CD8-positive, alpha-beta memory T cell (primary cell): ENCODE data around the gene RPGR. TPM values are rescaled to one million over a fixed set of nuclear protein-coding genes. Genes with fewer than 3 reads are reported as not detected.

Source experiments
- CTCF ChIA-PET: fragments of 350-600 bp; sonication (Branson Sonifier 250); formaldehyde crosslinking; loops from one replicate; lab custom pipeline; 2021; ENCODE audit warnings: antibody characterized with exemption; lab: Charles Lee
- POLR2A ChIA-PET: fragments of 350-600 bp; sonication (Branson Sonifier 250); formaldehyde crosslinking; loops from one replicate; lab custom pipeline; 2021; ENCODE audit warnings: antibody characterized with exemption; lab: Charles Lee
- DNase-seq, 5 donors: peaks; one replicate each; pipeline versions ENCODE4 v3.0.0 to v3.0.0-alpha.2; 2020 to 2022; ENCODE audit warnings: mixed read lengths in 1 of 5
- H3K27ac ChIP-seq: one replicate; pipeline ENCODE4 v1.7.0; 2013; ENCODE audit warnings: low read depth, mild to moderate bottlenecking, low read length, moderate library complexity
- H3K27me3 ChIP-seq: 2 replicates; pipeline ENCODE4 v1.7.0; 2013; ENCODE audit warnings: low read length, mild to moderate bottlenecking; ENCODE audit not compliant: insufficient read depth, poor library complexity, severe bottlenecking
- H3K36me3 ChIP-seq: 2 replicates; pipeline ENCODE4 v1.7.0; 2013; ENCODE audit warnings: mild to moderate bottlenecking, low read length, moderate library complexity; ENCODE audit not compliant: insufficient read depth
- H3K4me1 ChIP-seq: 2 replicates; pipeline ENCODE4 v1.7.0; 2013; ENCODE audit warnings: mild to moderate bottlenecking, low read length, moderate library complexity; ENCODE audit not compliant: insufficient read depth
- H3K4me3 ChIP-seq: 2 replicates; pipeline ENCODE4 v1.7.0; 2013; ENCODE audit warnings: mild to moderate bottlenecking, low read length
- H3K9me3 ChIP-seq: 2 replicates; pipeline ENCODE4 v1.7.0; 2013; ENCODE audit warnings: mild to moderate bottlenecking, low read length
- H3K27ac Mint-ChIP-seq, 8 donors: one replicate each; pipeline ENCODE4 v1.8.0; 2020 to 2021; ENCODE audit warnings: mixed read lengths in 8 of 8, mild to moderate bottlenecking in 6 of 8, inconsistent platforms in 3 of 8, moderate library complexity in 3 of 8
- H3K27me3 Mint-ChIP-seq, 2 donors: one replicate each; pipeline ENCODE4 v1.8.0; 2020 to 2021; ENCODE audit warnings: mixed read lengths in 2 of 2, mild to moderate bottlenecking in 1 of 2, moderate library complexity in 1 of 2
- H3K36me3 Mint-ChIP-seq, 3 donors: one replicate each; pipeline ENCODE4 v1.8.0; 2020 to 2021; ENCODE audit warnings: mixed read lengths in 3 of 3, inconsistent platforms in 1 of 3, mild to moderate bottlenecking in 1 of 3
- H3K4me1 Mint-ChIP-seq, 3 donors: one replicate each; pipeline ENCODE4 v1.8.0; 2020 to 2021; ENCODE audit warnings: mixed read lengths in 3 of 3, inconsistent platforms in 1 of 3, mild to moderate bottlenecking in 1 of 3
- H3K4me3 Mint-ChIP-seq, 7 donors: one replicate each; pipeline ENCODE4 v1.8.0; 2020 to 2021; ENCODE audit warnings: mixed read lengths in 7 of 7, mild to moderate bottlenecking in 6 of 7, moderate library complexity in 4 of 7, inconsistent platforms in 2 of 7
- H3K9me3 Mint-ChIP-seq, 5 donors: one replicate each; pipeline ENCODE4 v1.8.0; 2020 to 2022; ENCODE audit warnings: mixed read lengths in 5 of 5, mild to moderate bottlenecking in 3 of 5, moderate library complexity in 2 of 5, inconsistent platforms in 1 of 5
- polyA plus RNA-seq: library from polyadenylated mRNA; unstranded; fragments of 300-500 nt; fragmentation: Illumina TruSeq; gene quantifications from one replicate; pipeline ENCODE4 v1.2.3, GENCODE V29; 2021
- total RNA-seq, 2 experiments: library from RNA; stranded (reverse); gene quantifications; one replicate each; pipeline ENCODE4 v1.2.3, GENCODE V29; 2021

RPGR gene
- total and polyA plus RNA-seq, 3 experiments from 2014 or later: 7.1 to 11.1 (median 8.5) TPM

- Mint-ChIP-seq H3K4me3 (no peak overlapping the region), H3K9me3 (no peaks in the 10 kb centered on the region), H3K27ac (peak overlapping the region in 2 of 8 donors; percentile 2 to 35), H3K4me1 (no peaks in the 10 kb centered on the region), H3K27me3 (peaks cover 0 to 7% of the 10 kb centered on the region in 2 donors), H3K36me3 (peaks cover 0 to 21% (median 10%) of the 10 kb centered on the region in 3 donors)
- ChIA-PET POLR2A (no interaction called here), CTCF (no interaction called here)
- H3K9me3 ChIP-seq: no peaks in the 10 kb centered on the region
- DNase-seq: no peak
- H3K27ac ChIP-seq: no peak overlapping the region
- no peaks in the 10 kb centered on the region for H3K36me3 ChIP-seq
- no peak overlapping the region for H3K4me3 ChIP-seq
- no peaks in the 10 kb centered on the region for H3K4me1 ChIP-seq
- H3K27me3 ChIP-seq: no peaks in the 10 kb centered on the region
Observed at GRCh38 chrX:38287674-38288073, 39.6 kb downstream of the RPGR start.

GRCh38 chrX:38285649-38286048, 41.7 kb downstream of the RPGR start:
- H3K27ac Mint-ChIP-seq: peak overlapping the region in 1 of 8 donors; percentile 61
- H3K4me3 Mint-ChIP-seq: no peak overlapping the region
- H3K27me3 ChIP-seq: no peaks in the 10 kb centered on the region
- H3K9me3 ChIP-seq: no peaks in the 10 kb centered on the region
- H3K9me3 Mint-ChIP-seq: no peaks in the 10 kb centered on the region
- H3K36me3 ChIP-seq: no peaks in the 10 kb centered on the region
- H3K27me3 Mint-ChIP-seq: peaks cover 0 to 7% of the 10 kb centered on the region in 2 donors
- H3K36me3 Mint-ChIP-seq: peaks cover 3 to 22% (median 10%) of the 10 kb centered on the region in 3 donors
- H3K27ac ChIP-seq: no peak overlapping the region
- POLR2A ChIA-PET: no interaction called here
- CTCF ChIA-PET: no interaction called here
- DNase-seq: no peak
- H3K4me1 ChIP-seq: no peaks in the 10 kb centered on the region
- H3K4me1 Mint-ChIP-seq: no peaks in the 10 kb centered on the region
- no peak overlapping the region for H3K4me3 ChIP-seq

GRCh38 chrX:38282049-38282448, 45.3 kb downstream of the RPGR start:
- H3K4me1 Mint-ChIP-seq: no peaks in the 10 kb centered on the region
- H3K4me3 ChIP-seq: no peak overlapping the region
- DNase-seq: no peak
- H3K9me3 ChIP-seq: no peaks in the 10 kb centered on the region
- ChIA-PET POLR2A (no interaction called here), CTCF (no interaction called here)
- H3K36me3 Mint-ChIP-seq: peaks cover 3 to 9% (median 3%) of the 10 kb centered on the region in 3 donors
- no peaks in the 10 kb centered on the region for H3K27me3 ChIP-seq
- H3K9me3 Mint-ChIP-seq: no peaks in the 10 kb centered on the region
- H3K4me3 Mint-ChIP-seq: no peak overlapping the region
- no peaks in the 10 kb centered on the region for H3K27me3 Mint-ChIP-seq
- no peak overlapping the region for H3K27ac ChIP-seq
- no peaks in the 10 kb centered on the region for H3K36me3 ChIP-seq
- no peaks in the 10 kb centered on the region for H3K4me1 ChIP-seq
- no peak overlapping the region for H3K27ac Mint-ChIP-seq

DNA sequence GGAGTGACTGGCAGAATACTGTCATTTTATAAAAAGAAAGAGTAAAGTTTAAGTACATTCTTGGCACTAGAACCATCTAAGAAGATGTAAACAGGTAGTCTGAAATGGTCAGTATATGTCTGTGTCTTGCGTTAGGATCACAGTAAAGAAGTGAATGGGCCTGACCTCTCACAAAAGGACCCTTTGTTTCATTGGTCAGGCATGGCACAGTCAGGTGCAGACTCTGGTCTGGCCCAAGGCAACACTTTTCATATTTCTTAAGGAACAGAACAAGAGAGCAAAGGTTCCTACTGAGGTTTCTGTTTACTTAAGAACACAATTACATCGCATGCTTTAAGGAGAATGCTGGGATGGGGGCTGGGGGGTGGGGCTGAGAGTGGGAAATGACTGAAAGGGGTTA, 48.1 kb downstream of the RPGR start:
- ChIA-PET POLR2A (no interaction called here), CTCF (no interaction called here)
- no peaks in the 10 kb centered on the region for H3K27me3 ChIP-seq
- Mint-ChIP-seq H3K27me3 (no peaks in the 10 kb centered on the region), H3K4me3 (no peak overlapping the region), H3K4me1 (no peaks in the 10 kb centered on the region), H3K9me3 (no peaks in the 10 kb centered on the region), H3K36me3 (peaks cover 0 to 16% (median 5%) of the 10 kb centered on the region in 3 donors), H3K27ac (no peak overlapping the region)
- H3K27ac ChIP-seq: no peak overlapping the region
- no peak overlapping the region for H3K4me3 ChIP-seq
- DNase-seq: no peak
- H3K36me3 ChIP-seq: no peaks in the 10 kb centered on the region
- H3K4me1 ChIP-seq: no peaks in the 10 kb centered on the region
- H3K9me3 ChIP-seq: no peaks in the 10 kb centered on the region

- Mint-ChIP-seq H3K9me3 (no peaks in the 10 kb centered on the region), H3K27ac (no peak overlapping the region), H3K36me3 (peaks cover 0 to 20% (median 5%) of the 10 kb centered on the region in 3 donors), H3K27me3 (no peaks in the 10 kb centered on the region), H3K4me1 (no peaks in the 10 kb centered on the region), H3K4me3 (no peak overlapping the region)
- H3K4me3 ChIP-seq: no peak overlapping the region
- H3K36me3 ChIP-seq: no peaks in the 10 kb centered on the region
- H3K27ac ChIP-seq: no peak overlapping the region
- H3K27me3 ChIP-seq: no peaks in the 10 kb centered on the region
- no peaks in the 10 kb centered on the region for H3K9me3 ChIP-seq
- no peak for DNase-seq
- CTCF ChIA-PET: no interaction called here
- H3K4me1 ChIP-seq: no peaks in the 10 kb centered on the region
- POLR2A ChIA-PET: no interaction called here
Observed at GRCh38 chrX:38278682-38279081, 48.6 kb downstream of the RPGR start.

DNA sequence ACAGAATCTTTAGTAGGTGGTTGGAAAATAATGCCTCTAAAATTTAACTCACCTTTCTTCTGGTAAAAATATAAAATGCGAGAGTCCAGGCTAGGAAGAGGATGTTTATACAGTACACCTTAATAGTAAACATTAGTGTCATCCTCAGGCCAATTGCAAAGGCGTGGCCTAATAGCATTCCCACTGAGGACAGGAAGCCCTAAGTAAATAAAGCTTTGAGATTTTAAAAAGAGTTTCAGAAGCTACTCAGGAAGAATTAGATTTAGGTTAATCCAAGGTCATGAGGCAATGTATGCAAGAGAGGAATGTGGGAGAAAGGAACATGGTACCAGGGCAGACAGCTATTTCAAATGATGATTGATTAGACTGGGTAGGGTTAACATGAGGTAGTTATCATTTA, 49.5 kb downstream of the RPGR start:
- DNase-seq: no peak
- no peaks in the 10 kb centered on the region for H3K4me1 Mint-ChIP-seq
- H3K27ac Mint-ChIP-seq: no peak overlapping the region
- Histone ChIP-seq H3K36me3 (no peaks in the 10 kb centered on the region), H3K4me1 (no peaks in the 10 kb centered on the region), H3K9me3 (no peaks in the 10 kb centered on the region), H3K4me3 (no peak overlapping the region), H3K27ac (no peak overlapping the region), H3K27me3 (no peaks in the 10 kb centered on the region)
- H3K36me3 Mint-ChIP-seq: peaks cover 0 to 26% (median 5%) of the 10 kb centered on the region in 3 donors
- H3K9me3 Mint-ChIP-seq: no peaks in the 10 kb centered on the region
- ChIA-PET CTCF (no interaction called here), POLR2A (no interaction called here)
- H3K27me3 Mint-ChIP-seq: no peaks in the 10 kb centered on the region
- H3K4me3 Mint-ChIP-seq: no peak overlapping the region

DNA sequence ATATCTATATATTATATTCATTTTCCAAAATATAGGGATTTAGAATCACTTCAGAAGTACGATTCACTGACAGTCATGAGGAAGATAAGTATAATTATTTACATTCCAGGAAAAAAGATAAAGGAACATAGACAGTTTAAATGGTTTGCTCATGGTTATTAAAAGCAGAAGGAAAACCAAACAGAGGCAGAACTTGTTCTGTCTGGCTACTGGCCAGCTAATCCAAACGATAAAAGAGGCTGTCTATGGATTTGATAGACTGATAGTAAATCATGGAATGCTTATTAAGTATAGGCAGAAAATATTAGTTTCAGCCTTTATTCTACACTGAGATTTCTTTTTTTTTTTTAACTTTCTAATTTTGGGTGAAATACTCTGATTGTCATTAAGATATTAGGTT, 50.2 kb downstream of the RPGR start:
- H3K4me3 Mint-ChIP-seq: no peak overlapping the region
- Histone ChIP-seq H3K27me3 (no peaks in the 10 kb centered on the region), H3K27ac (no peak overlapping the region), H3K9me3 (no peaks in the 10 kb centered on the region), H3K4me3 (no peak overlapping the region), H3K4me1 (no peaks in the 10 kb centered on the region), H3K36me3 (no peaks in the 10 kb centered on the region)
- H3K27ac Mint-ChIP-seq: no peak overlapping the region
- no peaks in the 10 kb centered on the region for H3K4me1 Mint-ChIP-seq
- ChIA-PET CTCF (no interaction called here), POLR2A (no interaction called here)
- no peak for DNase-seq
- peaks cover 0 to 22% (median 4%) of the 10 kb centered on the region in 3 donors for H3K36me3 Mint-ChIP-seq
- no peaks in the 10 kb centered on the region for H3K9me3 Mint-ChIP-seq
- H3K27me3 Mint-ChIP-seq: no peaks in the 10 kb centered on the region

DNA sequence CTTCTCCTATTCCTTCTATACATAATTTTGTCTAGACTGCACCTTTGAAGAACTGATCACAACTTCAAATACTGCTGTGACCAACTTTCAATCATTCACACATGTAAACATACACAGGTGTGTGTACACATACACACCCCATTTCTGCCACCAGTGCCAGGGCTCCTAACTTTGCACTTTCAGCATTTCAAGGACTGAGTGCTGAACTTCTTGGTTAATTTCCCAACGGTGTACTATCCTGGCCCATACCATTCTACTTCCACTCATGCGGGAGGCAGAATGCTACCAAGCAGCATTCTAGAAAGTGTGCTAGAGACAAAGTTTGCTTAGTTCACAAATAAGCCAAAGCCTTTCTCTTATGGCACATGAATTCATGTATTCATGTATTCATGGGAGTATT, 51.2 kb downstream of the RPGR start:
- POLR2A ChIA-PET: no interaction called here
- H3K27ac ChIP-seq: no peak overlapping the region
- no peak overlapping the region for H3K4me3 Mint-ChIP-seq
- no peaks in the 10 kb centered on the region for H3K4me1 Mint-ChIP-seq
- H3K36me3 Mint-ChIP-seq: peaks cover 0 to 21% (median 3%) of the 10 kb centered on the region in 3 donors
- H3K9me3 ChIP-seq: no peaks in the 10 kb centered on the region
- no peak overlapping the region for H3K4me3 ChIP-seq
- no peaks in the 10 kb centered on the region for H3K27me3 Mint-ChIP-seq
- no peaks in the 10 kb centered on the region for H3K36me3 ChIP-seq
- H3K27me3 ChIP-seq: no peaks in the 10 kb centered on the region
- CTCF ChIA-PET: no interaction called here
- H3K4me1 ChIP-seq: no peaks in the 10 kb centered on the region
- no peak overlapping the region for H3K27ac Mint-ChIP-seq
- DNase-seq: no peak
- no peaks in the 10 kb centered on the region for H3K9me3 Mint-ChIP-seq

GRCh38 chrX:38275615-38276014, 51.7 kb downstream of the RPGR start:
- DNase-seq: no peak
- CTCF ChIA-PET: no interaction called here
- Histone ChIP-seq H3K9me3 (no peaks in the 10 kb centered on the region), H3K27me3 (no peaks in the 10 kb centered on the region), H3K4me1 (no peaks in the 10 kb centered on the region), H3K4me3 (no peak overlapping the region), H3K27ac (no peak overlapping the region), H3K36me3 (no peaks in the 10 kb centered on the region)
- no peaks in the 10 kb centered on the region for H3K27me3 Mint-ChIP-seq
- POLR2A ChIA-PET: no interaction called here
- H3K4me3 Mint-ChIP-seq: no peak overlapping the region
- H3K9me3 Mint-ChIP-seq: no peaks in the 10 kb centered on the region
- no peak overlapping the region for H3K27ac Mint-ChIP-seq
- peaks cover 0 to 26% (median 6%) of the 10 kb centered on the region in 3 donors for H3K36me3 Mint-ChIP-seq
- H3K4me1 Mint-ChIP-seq: no peaks in the 10 kb centered on the region
